HG03159 (cell line): ENCODE measurements around the gene FABP3.

ENCODE experiments used
- ATAC-seq: cut with Tn5 transposase; IDR thresholded peaks from one replicate; pipeline ENCODE4 v1.9.1; 2021; ENCODE audit warnings: mild to moderate bottlenecking, moderate library complexity; ENCODE audit not compliant: unreplicated experiment

FABP3 gene

GRCh38 chr1:31373056-31373896 lies at the start of gene FABP3:
TSS of gene FABP3 (minus strand) at chr1:31373076. CDS start at chr1:31373014, 62 bp downstream.
- no peak for ATAC-seq

DNA sequence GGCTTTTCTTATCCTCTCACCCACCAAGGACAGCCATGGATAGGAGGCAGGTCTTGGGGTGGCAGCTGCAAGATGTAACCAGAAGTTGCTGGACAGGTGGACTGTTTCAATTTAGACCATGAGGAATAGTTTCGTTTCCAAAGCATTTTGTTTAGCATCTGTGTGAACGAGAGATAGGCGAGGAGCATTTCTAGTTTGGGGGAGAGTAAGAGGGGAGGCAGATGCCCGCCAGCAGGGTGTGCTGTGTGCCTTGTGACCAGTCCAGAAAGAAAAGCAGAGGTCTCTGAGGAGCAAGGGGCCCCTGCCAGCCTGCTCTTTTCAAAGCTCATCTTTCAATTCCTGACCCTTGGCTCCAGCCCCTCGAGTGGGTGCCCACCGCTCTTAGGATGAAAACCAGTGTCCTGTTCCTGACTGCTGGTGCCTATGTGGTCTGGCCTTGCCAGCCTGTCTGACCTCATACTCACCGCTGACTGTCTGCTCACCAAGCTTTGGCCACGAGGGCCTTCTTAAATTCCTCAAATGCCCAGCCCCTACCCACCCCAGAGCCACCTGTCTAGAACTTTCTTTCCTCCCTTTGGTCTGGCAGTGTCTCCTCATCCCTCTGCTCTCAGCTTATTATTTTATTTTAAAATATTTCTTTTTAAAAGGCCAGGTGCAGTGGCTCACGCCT lies 48.6 kb upstream of the FABP3 start:
- no peak for ATAC-seq

DNA sequence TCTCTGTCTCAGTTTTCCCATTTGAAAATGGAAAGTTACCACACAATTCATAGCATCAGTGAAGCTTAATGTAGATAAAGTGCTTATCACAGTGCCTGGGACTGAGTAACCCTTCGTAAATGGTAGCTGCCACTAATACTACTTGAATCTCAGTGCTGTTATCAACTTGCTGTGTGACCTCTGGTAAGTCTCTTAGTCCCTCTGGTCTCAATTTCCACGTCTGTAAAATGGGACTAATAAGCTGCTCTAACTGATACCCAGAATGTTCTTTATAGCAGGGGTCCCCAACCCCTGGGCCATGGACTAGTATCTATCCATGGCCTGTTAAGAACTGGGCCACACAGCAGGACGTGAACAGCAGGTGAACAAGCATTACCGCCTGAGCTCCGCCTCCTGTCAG lies 47.8 kb upstream of the FABP3 start:
- ATAC-seq, result no peak

- no peak for ATAC-seq
These were observed 45.9 kb upstream of the FABP3 start for GRCh38 chr1:31418626-31419323.

DNA sequence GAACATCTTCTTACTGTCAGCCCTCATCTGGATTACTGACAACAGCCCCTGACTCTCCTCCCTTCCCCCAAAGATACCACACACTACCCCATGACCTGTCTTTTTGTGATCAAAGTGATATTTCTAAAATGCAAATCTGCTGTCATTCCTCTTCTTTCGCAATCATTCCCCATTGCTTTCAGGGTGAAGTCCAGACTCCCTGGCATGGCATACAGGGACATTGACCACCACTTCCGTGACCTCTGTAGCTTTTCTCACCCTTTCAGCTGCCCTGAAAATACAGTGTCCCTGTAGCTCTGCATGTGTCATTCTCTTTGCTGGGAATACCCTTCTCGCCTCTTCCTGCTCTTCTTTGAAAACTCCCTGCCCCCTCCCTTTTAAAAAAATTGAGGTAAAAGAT lies 44.3 kb upstream of the FABP3 start:
- no peak for ATAC-seq

GRCh38 chr1:31416101-31416736 lies 43.3 kb upstream of the FABP3 start:
- no peak for ATAC-seq

DNA sequence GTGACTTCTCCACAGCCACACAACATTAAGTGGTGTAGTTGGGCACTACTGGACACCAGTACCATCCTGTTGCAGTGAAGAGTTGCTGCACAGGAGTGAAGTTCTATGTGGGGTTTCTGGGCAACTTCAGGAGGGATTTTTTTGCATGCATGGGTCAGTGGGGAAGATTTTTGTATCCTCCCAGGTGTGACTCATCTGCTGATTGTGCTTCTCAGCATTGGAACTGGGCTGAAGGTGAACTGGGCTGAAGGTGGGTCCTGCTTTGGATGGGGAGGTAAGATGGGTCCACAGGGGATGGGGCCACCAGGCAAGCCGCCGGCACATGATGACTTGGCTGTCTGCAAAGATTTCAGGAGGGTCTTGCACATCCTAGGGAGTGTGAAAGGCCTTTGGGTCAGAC lies 42.8 kb upstream of the FABP3 start:
- ATAC-seq, result no peak

DNA sequence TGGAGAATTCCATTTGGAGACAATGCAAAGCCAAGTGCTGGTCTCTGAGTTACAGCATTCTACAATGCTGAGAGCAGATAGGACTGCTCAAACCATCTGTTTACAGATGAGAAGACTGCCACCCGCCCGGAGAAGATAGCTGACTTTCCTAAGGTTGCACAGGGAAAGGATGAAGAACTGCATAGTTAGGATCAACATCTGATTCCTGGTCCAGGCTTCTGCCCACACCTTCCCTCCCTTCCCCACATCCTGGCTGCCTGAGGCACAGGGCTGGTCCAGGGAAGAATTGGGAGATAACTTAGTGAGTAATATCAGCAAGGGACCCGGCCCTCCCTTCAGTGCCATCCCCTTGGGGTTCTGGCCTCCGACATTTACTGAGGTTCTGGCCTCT lies 42.1 kb upstream of the FABP3 start:
- no peak for ATAC-seq

GRCh38 chr1:31413405-31414001 lies 40.6 kb upstream of the FABP3 start:
- ATAC-seq, result no peak

DNA sequence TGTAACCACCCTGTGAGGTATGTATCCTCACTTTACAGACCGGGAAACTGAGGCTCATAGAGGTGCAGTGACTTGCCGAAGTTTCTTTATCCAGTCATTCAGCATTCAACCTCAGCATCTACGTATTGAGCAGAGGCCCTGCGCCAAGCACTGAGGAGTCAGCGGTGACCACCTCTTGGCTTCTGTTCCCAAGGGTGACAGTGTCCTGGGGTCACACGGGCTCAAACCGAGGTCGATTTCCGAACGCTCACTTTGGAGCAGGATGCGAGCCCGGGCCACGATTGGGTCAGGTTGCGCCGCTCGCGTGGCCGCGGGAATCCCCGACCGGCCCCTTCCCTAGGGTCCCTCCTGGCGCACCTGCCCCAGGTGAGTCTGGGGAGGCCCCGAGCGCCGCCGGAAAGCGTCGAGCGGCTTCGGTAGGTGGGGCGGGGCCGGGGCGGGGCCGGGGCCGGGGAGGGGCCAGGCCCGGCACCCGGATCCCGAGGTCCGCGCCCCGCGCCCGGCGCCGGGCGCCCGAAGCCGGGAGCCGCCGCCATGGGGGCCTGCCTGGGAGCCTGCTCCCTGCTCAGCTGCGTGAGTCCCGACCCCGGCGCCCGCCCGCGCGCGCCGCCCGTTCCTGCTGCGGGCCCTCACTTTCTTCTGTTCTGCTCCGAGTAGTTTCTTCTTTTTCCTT lies 40.0 kb upstream of the FABP3 start, which contains the start of gene SERINC2:
Gene SERINC2 (plus strand): TSS at position 482 of the 673 bp plus-strand sequence. CDS start 53 bp downstream, at position 535.
- ATAC-seq, result no peak

GRCh38 chr1:31412205-31412604 lies 39.3 kb upstream of the FABP3 start:
- no peak for ATAC-seq

- ATAC-seq, result no peak
These were observed 38.0 kb upstream of the FABP3 start for GRCh38 chr1:31410871-31411270.

- ATAC-seq, result no peak
These were observed 37.3 kb upstream of the FABP3 start for GRCh38 chr1:31409946-31410858.

DNA sequence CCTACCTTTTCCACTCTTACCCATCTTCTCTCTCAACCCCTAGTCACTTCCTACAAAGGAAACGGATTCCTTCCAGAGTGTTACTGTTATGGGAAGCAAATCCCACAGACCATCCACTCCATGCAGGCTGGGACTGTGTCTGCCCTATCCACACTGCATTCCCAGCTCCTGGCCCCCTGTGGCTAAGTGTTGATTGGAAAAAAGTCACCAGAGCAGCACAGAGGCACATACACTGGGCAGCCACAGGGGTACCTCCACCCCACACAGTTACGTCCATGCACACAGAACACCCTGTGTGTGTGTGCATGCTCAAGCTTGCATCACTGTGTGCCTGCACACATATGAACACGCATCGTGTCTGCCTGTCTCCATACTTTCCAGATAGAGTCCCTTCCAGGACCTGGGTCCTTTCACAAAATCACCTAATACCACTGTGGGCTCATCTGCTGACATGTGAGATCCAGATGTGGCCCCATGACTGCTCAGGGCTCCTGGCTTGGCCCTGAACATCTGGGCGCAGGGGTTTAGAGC lies 36.0 kb upstream of the FABP3 start:
- ATAC-seq, result no peak

DNA sequence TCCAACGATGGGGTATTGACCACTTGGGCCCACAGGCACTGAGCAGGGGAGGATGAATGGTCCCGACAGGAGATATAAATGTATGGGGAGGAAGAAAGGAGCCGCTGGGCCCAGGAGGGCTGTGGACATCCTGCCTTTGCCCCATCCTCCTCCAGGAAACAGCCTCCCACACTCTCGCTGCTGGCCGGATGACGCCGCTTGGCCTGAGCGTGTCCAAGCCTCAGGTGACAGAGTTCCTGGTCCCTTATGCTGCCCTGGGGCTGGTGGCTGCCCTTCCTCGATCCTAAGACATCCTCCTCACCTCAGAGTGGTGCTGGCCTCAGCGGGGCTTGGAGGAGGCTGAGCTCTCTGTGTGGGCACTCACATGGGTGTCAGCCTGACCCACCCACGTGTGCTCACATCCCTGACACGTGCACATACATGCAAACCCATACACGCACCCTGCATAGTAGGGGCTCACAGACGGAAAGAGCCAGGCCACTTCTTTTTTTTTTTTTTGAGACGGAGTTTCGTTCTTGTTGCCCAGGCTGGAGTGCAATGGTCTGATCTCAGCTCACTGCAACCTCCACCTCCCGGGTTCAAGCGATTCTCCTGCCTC lies 34.3 kb upstream of the FABP3 start:
- ATAC-seq, result no peak

GRCh38 chr1:31405578-31406245 lies 32.8 kb upstream of the FABP3 start:
- ATAC-seq, result no peak

DNA sequence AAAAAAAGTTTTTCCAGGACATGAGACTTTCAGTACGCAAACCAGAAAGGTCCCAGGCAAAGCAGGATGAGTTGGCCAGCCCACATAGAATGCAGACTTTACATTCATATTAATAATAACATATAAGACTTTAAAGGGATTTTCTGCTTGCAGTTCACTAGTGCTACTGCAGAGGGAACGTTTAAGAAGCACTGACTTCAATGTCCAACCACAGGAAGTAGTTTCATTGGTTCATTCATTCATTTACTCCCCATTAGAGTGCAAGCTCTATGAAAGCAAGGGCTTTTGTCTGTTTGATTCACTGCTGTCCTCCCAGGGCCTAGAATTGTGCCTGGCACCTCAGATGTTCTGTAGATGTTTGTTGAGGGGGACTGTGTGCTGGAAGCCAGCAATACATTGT lies 28.4 kb upstream of the FABP3 start:
- ATAC-seq, result no peak

DNA sequence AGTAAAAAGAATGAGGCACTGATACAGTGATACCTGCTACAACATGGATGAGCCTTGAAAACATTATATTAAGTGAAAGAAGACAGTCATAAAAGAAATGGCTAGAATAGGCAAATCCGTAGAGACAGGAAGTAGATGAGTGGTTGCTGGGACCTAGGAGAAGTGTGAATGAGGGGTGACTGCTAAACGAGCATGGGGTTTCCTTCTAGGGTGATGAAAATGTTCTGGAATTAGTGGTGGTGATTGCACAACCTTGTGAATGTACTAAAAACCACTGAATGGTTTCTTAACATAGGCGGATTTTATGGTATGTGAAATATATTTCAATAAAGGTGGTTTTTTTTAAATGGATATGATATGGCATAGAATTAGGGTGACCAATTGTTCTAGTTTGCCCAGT lies 27.5 kb upstream of the FABP3 start:
- ATAC-seq, result no peak
